EL (cell line): Measurements from ENCODE around the gene ARMC9.
A peak's percentile ranks its signal among the peaks of the same experiment; 100 is the strongest.
"Not testable (repeated sequence)": the region's sequence is repeated elsewhere in the genome, so short reads cannot be mapped to it uniquely, and the experiment has no call there.

Source experiments
- DNase-seq: peaks from one replicate; pipeline ENCODE4 v3.0.0-alpha.2; 2016

ARMC9 gene

GRCh38 chr2:231387904-231388724, 189.7 kb downstream of the ARMC9 start:
- peak; percentile 77 for DNase-seq

GRCh38 chr2:231388725-231389346, 190.4 kb downstream of the ARMC9 start:
- DNase-seq, result no peak

- no peak for DNase-seq
These were observed 192.2 kb downstream of the ARMC9 start for GRCh38 chr2:231390667-231391066.

GRCh38 chr2:231391981-231392380, 193.6 kb downstream of the ARMC9 start:
- no peak for DNase-seq

GRCh38 chr2:231392431-231393148, 194.2 kb downstream of the ARMC9 start:
- DNase-seq, result no peak

- no peak for DNase-seq
These were observed 195.0 kb downstream of the ARMC9 start for GRCh38 chr2:231393149-231394131.

GRCh38 chr2:231394211-231395141, 196.0 kb downstream of the ARMC9 start:
- DNase-seq, result no peak

- no peak for DNase-seq
These were observed 197.0 kb downstream of the ARMC9 start, which contains the start of gene B3GNT7 for GRCh38 chr2:231395188-231396057. TSS of gene B3GNT7 (plus strand) at chr2:231395710. CDS start at chr2:231395804, 94 bp downstream.

- no peak for DNase-seq
These were observed 197.8 kb downstream of the ARMC9 start for GRCh38 chr2:231396058-231396821.

GRCh38 chr2:231397011-231397927, 198.8 kb downstream of the ARMC9 start:
- no peak for DNase-seq

GRCh38 chr2:231397928-231398294, 199.5 kb downstream of the ARMC9 start:
- no peak for DNase-seq

GRCh38 chr2:231398585-231398984, 200.2 kb downstream of the ARMC9 start:
- no peak for DNase-seq

- DNase-seq, result no peak
These were observed 200.8 kb downstream of the ARMC9 start for GRCh38 chr2:231399046-231399852.

- DNase-seq, result peak; percentile 60
These were observed 201.6 kb downstream of the ARMC9 start for GRCh38 chr2:231399853-231400680.

- not testable (repeated sequence) for DNase-seq
These were observed 202.2 kb downstream of the ARMC9 start for GRCh38 chr2:231400681-231401080.

GRCh38 chr2:231401101-231401500, 202.7 kb downstream of the ARMC9 start:
- not testable (repeated sequence) for DNase-seq
